ENCODE measurements around the gene PDHX.

- TF ChIP-seq CTCF (IDR thresholded peaks at IDR 0.05) = no peak
- TF ChIP-seq ZNF263 (CRISPR knock-in tag; IDR thresholded peaks at IDR 0.05; ENCODE audit: low read depth) = no peak
- TF ChIP-seq USF1 (CRISPR knock-in tag; IDR thresholded peaks at IDR 0.05) = no peak
- TF ChIP-seq FOXJ3 (CRISPR knock-in tag; IDR thresholded peaks at IDR 0.05; ENCODE audit: borderline replicate concordance) = no peak
- TF ChIP-seq, protein P1, sequence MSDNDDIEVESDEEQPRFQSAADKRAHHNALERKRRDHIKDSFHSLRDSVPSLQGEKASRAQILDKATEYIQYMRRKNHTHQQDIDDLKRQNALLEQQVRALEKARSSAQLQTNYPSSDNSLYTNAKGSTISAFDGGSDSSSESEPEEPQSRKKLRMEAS (CRISPR knock-in tag; IDR thresholded peaks at IDR 0.05) = no peak
- TF ChIP-seq GABPB1 (CRISPR knock-in tag; IDR thresholded peaks at IDR 0.05) = no peak
Measured at GRCh38 chr11:35045236-35045820, 128.9 kb downstream of the PDHX start.
